ENCODE data around the gene XDH.

Gene XDH

GRCh38 chr2:31402388-31402787 lies 12.2 kb downstream of the XDH start:
- DNase-seq (ENCODE audit: low read depth in 3 of 3): no peak

- DNase-seq (ENCODE audit: low read depth in 3 of 3): no peak
Measured at GRCh38 chr2:31401580-31401979, 13.0 kb downstream of the XDH start.

- DNase-seq (ENCODE audit: low read depth in 3 of 3): no peak
Measured at GRCh38 chr2:31398881-31399280, 15.7 kb downstream of the XDH start.

- DNase-seq (ENCODE audit: low read depth in 3 of 3): no peak
Measured at GRCh38 chr2:31397094-31397493, 17.4 kb downstream of the XDH start.

- no peak for DNase-seq (ENCODE audit: low read depth in 3 of 3)
Measured at GRCh38 chr2:31390324-31390723, 24.2 kb downstream of the XDH start.

- DNase-seq (ENCODE audit: low read depth in 3 of 3): no peak
Measured at GRCh38 chr2:31388736-31389135, 25.8 kb downstream of the XDH start.

GRCh38 chr2:31387850-31388249 lies 26.7 kb downstream of the XDH start:
- DNase-seq (ENCODE audit: low read depth in 3 of 3): no peak

- no peak for DNase-seq (ENCODE audit: low read depth in 3 of 3)
Measured at GRCh38 chr2:31386648-31387047, 27.9 kb downstream of the XDH start.

GRCh38 chr2:31386172-31386571 lies 28.4 kb downstream of the XDH start:
- no peak for DNase-seq (ENCODE audit: low read depth in 3 of 3)

GRCh38 chr2:31384771-31385276 lies 29.7 kb downstream of the XDH start:
- no peak for DNase-seq (ENCODE audit: low read depth in 3 of 3)

- no peak for DNase-seq (ENCODE audit: low read depth in 3 of 3)
Measured at GRCh38 chr2:31384351-31384750, 30.2 kb downstream of the XDH start.

- no peak for DNase-seq (ENCODE audit: low read depth in 3 of 3)
Measured at GRCh38 chr2:31383471-31384153, 30.9 kb downstream of the XDH start.

GRCh38 chr2:31382452-31383120 lies 32.0 kb downstream of the XDH start:
- DNase-seq (ENCODE audit: low read depth in 3 of 3): no peak

GRCh38 chr2:31381601-31382000 lies 32.9 kb downstream of the XDH start:
- DNase-seq (ENCODE audit: low read depth in 3 of 3): no peak

- DNase-seq (ENCODE audit: low read depth in 3 of 3): no peak
Measured at GRCh38 chr2:31380243-31380642, 34.3 kb downstream of the XDH start.

GRCh38 chr2:31379747-31380146 lies 34.8 kb downstream of the XDH start:
- no peak for DNase-seq (ENCODE audit: low read depth in 3 of 3)

GRCh38 chr2:31378791-31379501 lies 35.6 kb downstream of the XDH start:
- DNase-seq (ENCODE audit: low read depth in 3 of 3): no peak

GRCh38 chr2:31378389-31378788 lies 36.2 kb downstream of the XDH start:
- no peak for DNase-seq (ENCODE audit: low read depth in 3 of 3)

GRCh38 chr2:31373127-31373526 lies 41.4 kb downstream of the XDH start:
- no peak for DNase-seq (ENCODE audit: low read depth in 3 of 3)

- no peak for DNase-seq (ENCODE audit: low read depth in 3 of 3)
Measured at GRCh38 chr2:31372097-31372496, 42.4 kb downstream of the XDH start.

- no peak for DNase-seq (ENCODE audit: low read depth in 3 of 3)
Measured at GRCh38 chr2:31371691-31372090, 42.9 kb downstream of the XDH start.

- no peak for DNase-seq (ENCODE audit: low read depth in 3 of 3)
Measured at GRCh38 chr2:31366733-31367132, 47.8 kb downstream of the XDH start.

Data from stimulated activated CD4-positive, alpha-beta T cell treated with anti-CD3 and anti-CD28 coated beads, TNF-alpha, amount 100 ng/mL, for 4 hours (primary cell).